ENCODE results near the gene CLEC10A.

Gene CLEC10A

DNA sequence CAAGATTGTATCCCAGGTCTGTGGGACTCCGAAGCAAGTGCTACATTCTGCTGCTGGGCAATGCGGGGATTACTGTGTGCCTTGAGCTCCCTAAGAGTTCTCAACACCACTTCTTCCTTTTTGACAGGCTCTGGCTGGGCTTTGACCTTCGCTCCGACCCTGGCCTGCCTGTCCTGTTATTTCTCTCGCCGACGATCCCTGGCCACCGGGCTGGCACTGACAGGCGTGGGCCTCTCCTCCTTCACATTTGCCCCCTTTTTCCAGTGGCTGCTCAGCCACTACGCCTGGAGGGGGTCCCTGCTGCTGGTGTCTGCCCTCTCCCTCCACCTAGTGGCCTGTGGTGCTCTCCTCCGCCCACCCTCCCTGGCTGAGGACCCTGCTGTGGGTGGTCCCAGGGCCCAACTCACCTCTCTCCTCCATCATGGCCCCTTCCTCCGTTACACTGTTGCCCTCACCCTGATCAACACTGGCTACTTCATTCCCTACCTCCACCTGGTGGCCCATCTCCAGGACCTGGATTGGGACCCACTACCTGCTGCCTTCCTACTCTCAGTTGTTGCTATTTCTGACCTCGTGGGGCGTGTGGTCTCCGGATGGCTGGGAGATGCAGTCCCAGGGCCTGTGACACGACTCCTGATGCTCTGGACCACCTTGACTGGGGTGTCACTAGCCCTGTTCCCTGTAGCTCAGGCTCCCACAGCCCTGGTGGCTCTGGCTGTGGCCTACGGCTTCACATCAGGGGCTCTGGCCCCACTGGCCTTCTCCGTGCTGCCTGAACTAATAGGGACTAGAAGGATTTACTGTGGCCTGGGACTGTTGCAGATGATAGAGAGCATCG, 41.8 kb downstream of the CLEC10A start:
- no peak overlapping the region for H3K4me3 ChIP-seq (ENCODE audit: low read depth, low read length)
- H3K36me3 ChIP-seq (ENCODE audit: control insufficient read depth in 2 of 2, insufficient read depth in 1 of 2, low read length in 2 of 2): peaks cover 0 to 4% of the 10 kb centered on the region in 2 experiments; a peak in 1 of 3 replicates
- no peaks in the 10 kb centered on the region for H3K9me3 ChIP-seq (ENCODE audit: control insufficient read depth, insufficient read depth, low read depth, low read length)
- ChIA-PET POLR2A (no interaction called here), CTCF (interaction anchor here (0.6 to 3.5 kb wide), 11 partner anchors 8 to 1495 kb away, joined by 3 to 33 read pairs (median 5); no protein-coding TSS in a partner anchor)
- peaks cover 2% of the 10 kb centered on the region; the same call in 1 of the 2 replicates for H3K4me1 ChIP-seq (ENCODE audit: control insufficient read depth, insufficient read depth, low read length)
- TF ChIP-seq ZNF324 (tag by site-specific recombination; IDR thresholded peaks at IDR 0.05) (no peak), KLF8 (tag by site-specific recombination; IDR thresholded peaks at IDR 0.05) (no peak), ZNF555 (tag by site-specific recombination; conservative IDR thresholded peaks at IDR 0.05) (no peak), ZNF354C (tag by site-specific recombination; IDR thresholded peaks at IDR 0.05; ENCODE audit: borderline replicate concordance, low read depth) (no peak), ZBTB48 (tag by site-specific recombination; IDR thresholded peaks at IDR 0.05) (no peak), SP3 (tag by site-specific recombination; IDR thresholded peaks at IDR 0.05) (no peak), ZNF350 (tag by site-specific recombination; IDR thresholded peaks at IDR 0.05) (no peak), SCRT1 (tag by site-specific recombination; IDR thresholded peaks at IDR 0.05; ENCODE audit: borderline replicate concordance) (no peak), EGR2 (tag by site-specific recombination; IDR thresholded peaks at IDR 0.05; ENCODE audit: low read depth) (0 out of 2 replicates have a peak, but pooled peaks have one; percentile 8), ZNF664 (tag by site-specific recombination; IDR thresholded peaks at IDR 0.05) (no peak), ZFHX2 (tag by site-specific recombination; conservative IDR thresholded peaks at IDR 0.05) (0 out of 2 replicates have a peak, but pooled peaks have one; percentile 23), ZNF335 (tag by site-specific recombination; conservative IDR thresholded peaks at IDR 0.05) (no peak), GLIS2 (tag by site-specific recombination; IDR thresholded peaks at IDR 0.05) (peak; percentile 39; the same call in 1 of the 2 replicates), ZNF585B (tag by site-specific recombination; IDR thresholded peaks at IDR 0.05) (no peak), ZNF843 (tag by site-specific recombination; IDR thresholded peaks at IDR 0.05) (no peak), ZNF248 (tag by site-specific recombination; IDR thresholded peaks at IDR 0.05) (no peak), ZNF654 (tag by site-specific recombination; IDR thresholded peaks at IDR 0.05; ENCODE audit: low read depth) (no peak), ZNF560 (tag by site-specific recombination; IDR thresholded peaks at IDR 0.05; ENCODE audit: borderline replicate concordance) (no peak), ZNF169 (tag by site-specific recombination; IDR thresholded peaks at IDR 0.05) (no peak), KLF7 (tag by site-specific recombination; IDR thresholded peaks at IDR 0.05; ENCODE audit: borderline replicate concordance) (no peak), ZNF19 (tag by site-specific recombination; IDR thresholded peaks at IDR 0.05; ENCODE audit: low read depth) (no peak)
- TF ChIP-seq, protein P1, sequence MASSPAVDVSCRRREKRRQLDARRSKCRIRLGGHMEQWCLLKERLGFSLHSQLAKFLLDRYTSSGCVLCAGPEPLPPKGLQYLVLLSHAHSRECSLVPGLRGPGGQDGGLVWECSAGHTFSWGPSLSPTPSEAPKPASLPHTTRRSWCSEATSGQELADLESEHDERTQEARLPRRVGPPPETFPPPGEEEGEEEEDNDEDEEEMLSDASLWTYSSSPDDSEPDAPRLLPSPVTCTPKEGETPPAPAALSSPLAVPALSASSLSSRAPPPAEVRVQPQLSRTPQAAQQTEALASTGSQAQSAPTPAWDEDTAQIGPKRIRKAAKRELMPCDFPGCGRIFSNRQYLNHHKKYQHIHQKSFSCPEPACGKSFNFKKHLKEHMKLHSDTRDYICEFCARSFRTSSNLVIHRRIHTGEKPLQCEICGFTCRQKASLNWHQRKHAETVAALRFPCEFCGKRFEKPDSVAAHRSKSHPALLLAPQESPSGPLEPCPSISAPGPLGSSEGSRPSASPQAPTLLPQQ (tag by site-specific recombination; IDR thresholded peaks at IDR 0.05): no peak
- TF ChIP-seq, protein P2, sequence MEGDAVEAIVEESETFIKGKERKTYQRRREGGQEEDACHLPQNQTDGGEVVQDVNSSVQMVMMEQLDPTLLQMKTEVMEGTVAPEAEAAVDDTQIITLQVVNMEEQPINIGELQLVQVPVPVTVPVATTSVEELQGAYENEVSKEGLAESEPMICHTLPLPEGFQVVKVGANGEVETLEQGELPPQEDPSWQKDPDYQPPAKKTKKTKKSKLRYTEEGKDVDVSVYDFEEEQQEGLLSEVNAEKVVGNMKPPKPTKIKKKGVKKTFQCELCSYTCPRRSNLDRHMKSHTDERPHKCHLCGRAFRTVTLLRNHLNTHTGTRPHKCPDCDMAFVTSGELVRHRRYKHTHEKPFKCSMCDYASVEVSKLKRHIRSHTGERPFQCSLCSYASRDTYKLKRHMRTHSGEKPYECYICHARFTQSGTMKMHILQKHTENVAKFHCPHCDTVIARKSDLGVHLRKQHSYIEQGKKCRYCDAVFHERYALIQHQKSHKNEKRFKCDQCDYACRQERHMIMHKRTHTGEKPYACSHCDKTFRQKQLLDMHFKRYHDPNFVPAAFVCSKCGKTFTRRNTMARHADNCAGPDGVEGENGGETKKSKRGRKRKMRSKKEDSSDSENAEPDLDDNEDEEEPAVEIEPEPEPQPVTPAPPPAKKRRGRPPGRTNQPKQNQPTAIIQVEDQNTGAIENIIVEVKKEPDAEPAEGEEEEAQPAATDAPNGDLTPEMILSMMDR (tag by site-specific recombination; IDR thresholded peaks at IDR 0.05): peak; percentile 69
- TF ChIP-seq, protein P3, sequence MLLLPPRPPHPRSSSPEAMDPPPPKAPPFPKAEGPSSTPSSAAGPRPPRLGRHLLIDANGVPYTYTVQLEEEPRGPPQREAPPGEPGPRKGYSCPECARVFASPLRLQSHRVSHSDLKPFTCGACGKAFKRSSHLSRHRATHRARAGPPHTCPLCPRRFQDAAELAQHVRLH (tag by site-specific recombination; IDR thresholded peaks at IDR 0.05): no peak
- TF ChIP-seq, protein P4, sequence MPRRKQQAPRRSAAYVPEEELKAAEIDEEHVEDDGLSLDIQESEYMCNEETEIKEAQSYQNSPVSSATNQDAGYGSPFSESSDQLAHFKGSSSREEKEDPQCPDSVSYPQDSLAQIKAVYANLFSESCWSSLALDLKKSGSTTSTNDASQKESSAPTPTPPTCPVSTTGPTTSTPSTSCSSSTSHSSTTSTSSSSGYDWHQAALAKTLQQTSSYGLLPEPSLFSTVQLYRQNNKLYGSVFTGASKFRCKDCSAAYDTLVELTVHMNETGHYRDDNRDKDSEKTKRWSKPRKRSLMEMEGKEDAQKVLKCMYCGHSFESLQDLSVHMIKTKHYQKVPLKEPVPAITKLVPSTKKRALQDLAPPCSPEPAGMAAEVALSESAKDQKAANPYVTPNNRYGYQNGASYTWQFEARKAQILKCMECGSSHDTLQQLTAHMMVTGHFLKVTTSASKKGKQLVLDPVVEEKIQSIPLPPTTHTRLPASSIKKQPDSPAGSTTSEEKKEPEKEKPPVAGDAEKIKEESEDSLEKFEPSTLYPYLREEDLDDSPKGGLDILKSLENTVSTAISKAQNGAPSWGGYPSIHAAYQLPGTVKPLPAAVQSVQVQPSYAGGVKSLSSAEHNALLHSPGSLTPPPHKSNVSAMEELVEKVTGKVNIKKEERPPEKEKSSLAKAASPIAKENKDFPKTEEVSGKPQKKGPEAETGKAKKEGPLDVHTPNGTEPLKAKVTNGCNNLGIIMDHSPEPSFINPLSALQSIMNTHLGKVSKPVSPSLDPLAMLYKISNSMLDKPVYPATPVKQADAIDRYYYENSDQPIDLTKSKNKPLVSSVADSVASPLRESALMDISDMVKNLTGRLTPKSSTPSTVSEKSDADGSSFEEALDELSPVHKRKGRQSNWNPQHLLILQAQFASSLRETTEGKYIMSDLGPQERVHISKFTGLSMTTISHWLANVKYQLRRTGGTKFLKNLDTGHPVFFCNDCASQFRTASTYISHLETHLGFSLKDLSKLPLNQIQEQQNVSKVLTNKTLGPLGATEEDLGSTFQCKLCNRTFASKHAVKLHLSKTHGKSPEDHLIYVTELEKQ (tag by site-specific recombination; IDR thresholded peaks at IDR 0.05; ENCODE audit: borderline replicate concordance): no peak
- H3K27ac ChIP-seq (ENCODE audit: extremely low read depth, low read depth, low read length): no peak overlapping the region

Measured in HEK293 (cell line).